Measurements from ENCODE around the gene VWA2. TPM values are rescaled to one million over a fixed set of nuclear protein-coding genes. Genes with fewer than 3 reads are reported as not detected.

Gene VWA2
- total RNA-seq, 1 experiment from 2014 or later = not detected

- no peaks in the 10 kb centered on the region for H3K9me3 Mint-ChIP-seq (ENCODE audit: unreplicated experiment)
- intact Hi-C loops (cut with micrococcal nuclease) = no loop called here
- CTCF ChIA-PET = no interaction called here
- H3K36me3 Mint-ChIP-seq (ENCODE audit: insufficient read depth, unreplicated experiment) = no peaks in the 10 kb centered on the region
- peaks cover 14% of the 10 kb centered on the region for H3K4me1 Mint-ChIP-seq (ENCODE audit: insufficient read depth, unreplicated experiment)
- TF ChIP-seq, protein P1, sequence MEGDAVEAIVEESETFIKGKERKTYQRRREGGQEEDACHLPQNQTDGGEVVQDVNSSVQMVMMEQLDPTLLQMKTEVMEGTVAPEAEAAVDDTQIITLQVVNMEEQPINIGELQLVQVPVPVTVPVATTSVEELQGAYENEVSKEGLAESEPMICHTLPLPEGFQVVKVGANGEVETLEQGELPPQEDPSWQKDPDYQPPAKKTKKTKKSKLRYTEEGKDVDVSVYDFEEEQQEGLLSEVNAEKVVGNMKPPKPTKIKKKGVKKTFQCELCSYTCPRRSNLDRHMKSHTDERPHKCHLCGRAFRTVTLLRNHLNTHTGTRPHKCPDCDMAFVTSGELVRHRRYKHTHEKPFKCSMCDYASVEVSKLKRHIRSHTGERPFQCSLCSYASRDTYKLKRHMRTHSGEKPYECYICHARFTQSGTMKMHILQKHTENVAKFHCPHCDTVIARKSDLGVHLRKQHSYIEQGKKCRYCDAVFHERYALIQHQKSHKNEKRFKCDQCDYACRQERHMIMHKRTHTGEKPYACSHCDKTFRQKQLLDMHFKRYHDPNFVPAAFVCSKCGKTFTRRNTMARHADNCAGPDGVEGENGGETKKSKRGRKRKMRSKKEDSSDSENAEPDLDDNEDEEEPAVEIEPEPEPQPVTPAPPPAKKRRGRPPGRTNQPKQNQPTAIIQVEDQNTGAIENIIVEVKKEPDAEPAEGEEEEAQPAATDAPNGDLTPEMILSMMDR (IDR thresholded peaks at IDR 0.05; ENCODE audit: unreplicated experiment) = no peak
- H3K27ac Mint-ChIP-seq (ENCODE audit: low read depth, unreplicated experiment) = no peak overlapping the region
- no peak overlapping the region for H3K4me3 Mint-ChIP-seq (ENCODE audit: unreplicated experiment)
- H3K27me3 Mint-ChIP-seq (ENCODE audit: insufficient read depth, unreplicated experiment) = no peaks in the 10 kb centered on the region
- POLR2A ChIA-PET = interaction anchor here (0.7 kb wide), 1 partner anchor 75 kb away, joined by 3 read pairs; no protein-coding TSS in a partner anchor
- DNase-seq (ENCODE audit: unreplicated experiment) = no peak
- BruUV-seq (replicated peaks) = no TSS peak
Measured at GRCh38 chr10:114250236-114250635, 11.2 kb downstream of the VWA2 start.

- peaks cover 9% of the 10 kb centered on the region for H3K4me1 Mint-ChIP-seq (ENCODE audit: insufficient read depth, unreplicated experiment)
- H3K4me3 Mint-ChIP-seq (ENCODE audit: unreplicated experiment) = no peak overlapping the region
- no peaks in the 10 kb centered on the region for H3K9me3 Mint-ChIP-seq (ENCODE audit: unreplicated experiment)
- H3K27me3 Mint-ChIP-seq (ENCODE audit: insufficient read depth, unreplicated experiment) = no peaks in the 10 kb centered on the region
- CTCF ChIA-PET = no interaction called here
- TF ChIP-seq, protein P1 (IDR thresholded peaks at IDR 0.05; ENCODE audit: unreplicated experiment) = no peak
- intact Hi-C loops (cut with micrococcal nuclease) = no loop called here
- no peak overlapping the region for H3K27ac Mint-ChIP-seq (ENCODE audit: low read depth, unreplicated experiment)
- no TSS peak for BruUV-seq (replicated peaks)
- no peaks in the 10 kb centered on the region for H3K36me3 Mint-ChIP-seq (ENCODE audit: insufficient read depth, unreplicated experiment)
- POLR2A ChIA-PET = interaction anchor here (0.7 kb wide), 1 partner anchor 76 kb away, joined by 3 read pairs; no protein-coding TSS in a partner anchor
- DNase-seq (ENCODE audit: unreplicated experiment) = no peak
Measured at GRCh38 chr10:114250716-114251115, 11.7 kb downstream of the VWA2 start.

GRCh38 chr10:114252092-114252491, 13.0 kb downstream of the VWA2 start:
- DNase-seq (ENCODE audit: unreplicated experiment) = no peak
- Mint-ChIP-seq H3K27me3 (ENCODE audit: insufficient read depth, unreplicated experiment) (no peaks in the 10 kb centered on the region), H3K27ac (ENCODE audit: low read depth, unreplicated experiment) (no peak overlapping the region), H3K36me3 (ENCODE audit: insufficient read depth, unreplicated experiment) (no peaks in the 10 kb centered on the region), H3K4me3 (ENCODE audit: unreplicated experiment) (no peak overlapping the region), H3K4me1 (ENCODE audit: insufficient read depth, unreplicated experiment) (peaks cover under 1% of the 10 kb centered on the region), H3K9me3 (ENCODE audit: unreplicated experiment) (no peaks in the 10 kb centered on the region)
- intact Hi-C loops (cut with micrococcal nuclease) = no loop called here
- TF ChIP-seq, protein P1 (IDR thresholded peaks at IDR 0.05; ENCODE audit: unreplicated experiment) = no peak
- ChIA-PET POLR2A (interaction anchor here (0.7 kb wide), 1 partner anchor 10 kb away, joined by 4 read pairs; no protein-coding TSS in a partner anchor), CTCF (interaction anchor here (0.8 to 1.3 kb wide), 2 partner anchors 75 to 186 kb away, joined by 4 to 5 read pairs; no protein-coding TSS in a partner anchor)
- no TSS peak for BruUV-seq (replicated peaks)

DNA sequence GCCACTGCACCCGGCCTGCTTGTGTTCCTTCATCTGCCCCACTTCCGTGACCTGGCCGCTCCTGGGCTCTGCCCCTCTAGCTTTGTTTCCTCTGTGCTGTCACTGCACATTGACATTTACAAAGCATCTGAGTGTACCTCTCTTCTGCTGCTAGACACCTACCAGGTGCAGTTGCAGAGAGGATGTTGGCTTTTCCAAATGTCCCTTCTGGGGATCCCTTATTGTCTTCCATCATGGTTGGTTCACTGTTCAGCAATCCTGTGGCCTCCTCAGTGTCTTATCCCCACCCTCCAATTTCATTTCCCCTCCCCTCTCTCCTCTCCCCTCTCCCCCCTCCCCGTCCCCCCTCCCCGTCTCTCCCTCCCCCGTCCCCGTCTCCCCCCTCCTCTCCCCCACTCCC, 13.8 kb downstream of the VWA2 start:
- intact Hi-C loops (cut with micrococcal nuclease) = no loop called here
- no peaks in the 10 kb centered on the region for H3K9me3 Mint-ChIP-seq (ENCODE audit: unreplicated experiment)
- ChIA-PET CTCF (interaction anchor here (0.8 to 1.3 kb wide), 2 partner anchors 76 to 185 kb away, joined by 4 to 5 read pairs; no protein-coding TSS in a partner anchor), POLR2A (no interaction called here)
- H3K4me1 Mint-ChIP-seq (ENCODE audit: insufficient read depth, unreplicated experiment) = no peaks in the 10 kb centered on the region
- no peaks in the 10 kb centered on the region for H3K27me3 Mint-ChIP-seq (ENCODE audit: insufficient read depth, unreplicated experiment)
- no peak for DNase-seq (ENCODE audit: unreplicated experiment)
- TF ChIP-seq, protein P1 (IDR thresholded peaks at IDR 0.05; ENCODE audit: unreplicated experiment) = no peak
- no TSS peak for BruUV-seq (replicated peaks)
- H3K36me3 Mint-ChIP-seq (ENCODE audit: insufficient read depth, unreplicated experiment) = no peaks in the 10 kb centered on the region
- no peak overlapping the region for H3K27ac Mint-ChIP-seq (ENCODE audit: low read depth, unreplicated experiment)
- H3K4me3 Mint-ChIP-seq (ENCODE audit: unreplicated experiment) = no peak overlapping the region
